Astrocyte of the spinal cord (primary cell): ENCODE results near the gene AFDN.
A peak's percentile ranks its signal among the peaks of the same experiment; 100 is the strongest.

Experiments used
- DNase-seq: peaks from one replicate; pipeline ENCODE4 v3.0.0; 2011; ENCODE audit warnings: low read depth, low spot score
- H3K4me3 ChIP-seq: 2 replicates; pipeline ENCODE4 v1.5.1; 2011; ENCODE audit warnings: low read depth, mild to moderate bottlenecking, low read length, moderate library complexity
- in situ Hi-C: cut with HindIII; loops from 2 replicates; pipeline ENCODE4 v1.10.0; 2017; ENCODE audit warnings: low sequenced_read_pairs
- TF ChIP-seq, protein P1 (sequence below): IDR thresholded peaks from 2 replicates; pipeline ENCODE4 v1.5.1; 2012; ENCODE audit warnings: low read depth, mild to moderate bottlenecking, low read length, inconsistent platforms

The AFDN gene

DNA sequence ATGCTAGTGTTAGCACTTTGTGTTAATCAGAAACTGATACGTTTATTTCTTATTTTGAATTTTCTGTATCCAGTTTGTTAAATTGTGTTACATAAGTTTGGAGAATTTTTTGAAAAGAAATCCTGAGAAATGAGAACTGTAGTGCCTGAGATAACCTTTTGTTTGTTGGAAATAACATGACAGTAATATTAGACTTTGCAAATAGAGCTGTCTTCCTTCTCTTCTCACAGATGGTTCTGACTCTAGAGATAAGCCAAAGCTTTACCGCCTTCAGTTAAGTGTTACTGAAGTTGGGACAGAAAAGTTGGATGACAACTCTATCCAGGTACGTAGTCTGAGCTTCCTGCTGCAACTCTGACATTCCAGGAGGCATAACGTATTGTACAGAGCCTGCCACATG is 69.9 kb downstream of the AFDN start:
- TF ChIP-seq, protein P1, sequence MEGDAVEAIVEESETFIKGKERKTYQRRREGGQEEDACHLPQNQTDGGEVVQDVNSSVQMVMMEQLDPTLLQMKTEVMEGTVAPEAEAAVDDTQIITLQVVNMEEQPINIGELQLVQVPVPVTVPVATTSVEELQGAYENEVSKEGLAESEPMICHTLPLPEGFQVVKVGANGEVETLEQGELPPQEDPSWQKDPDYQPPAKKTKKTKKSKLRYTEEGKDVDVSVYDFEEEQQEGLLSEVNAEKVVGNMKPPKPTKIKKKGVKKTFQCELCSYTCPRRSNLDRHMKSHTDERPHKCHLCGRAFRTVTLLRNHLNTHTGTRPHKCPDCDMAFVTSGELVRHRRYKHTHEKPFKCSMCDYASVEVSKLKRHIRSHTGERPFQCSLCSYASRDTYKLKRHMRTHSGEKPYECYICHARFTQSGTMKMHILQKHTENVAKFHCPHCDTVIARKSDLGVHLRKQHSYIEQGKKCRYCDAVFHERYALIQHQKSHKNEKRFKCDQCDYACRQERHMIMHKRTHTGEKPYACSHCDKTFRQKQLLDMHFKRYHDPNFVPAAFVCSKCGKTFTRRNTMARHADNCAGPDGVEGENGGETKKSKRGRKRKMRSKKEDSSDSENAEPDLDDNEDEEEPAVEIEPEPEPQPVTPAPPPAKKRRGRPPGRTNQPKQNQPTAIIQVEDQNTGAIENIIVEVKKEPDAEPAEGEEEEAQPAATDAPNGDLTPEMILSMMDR = no peak
- no peak overlapping the region for H3K4me3 ChIP-seq
- in situ Hi-C loops = no loop called here
- no peak for DNase-seq

DNA sequence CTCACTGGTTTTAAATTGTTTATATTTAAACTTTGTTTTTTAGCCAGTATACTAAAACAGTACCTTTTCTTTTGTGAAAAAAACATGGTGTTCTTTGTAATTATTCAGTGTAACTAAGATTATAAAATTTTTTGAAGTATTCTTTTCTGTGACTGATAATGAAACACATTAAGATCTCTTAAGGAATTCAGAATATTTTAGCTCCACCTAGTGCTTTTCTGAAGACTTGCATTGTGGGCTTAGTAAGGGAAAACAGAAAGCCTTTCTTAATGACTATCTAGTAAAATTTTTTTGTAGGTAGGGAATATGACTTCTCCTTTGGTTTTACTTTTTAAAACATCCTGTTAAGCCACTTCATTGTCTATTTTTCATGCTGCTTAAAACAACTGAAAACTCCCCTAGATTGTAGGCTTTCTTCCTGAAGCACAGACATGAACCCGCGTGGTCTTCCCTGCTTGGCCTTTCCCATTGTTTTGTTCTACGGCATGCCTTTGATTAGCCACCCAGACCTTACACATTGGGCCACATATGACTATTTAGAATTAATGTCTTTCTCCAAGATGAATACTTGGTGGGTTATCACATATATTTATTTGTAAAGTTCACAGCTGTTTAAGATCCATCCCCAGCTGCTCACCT is 72.1 kb downstream of the AFDN start:
- DNase-seq = peak; percentile 63
- in situ Hi-C loops = no loop called here
- H3K4me3 ChIP-seq = no peak overlapping the region
- TF ChIP-seq, protein P1 = peak; percentile 74

DNA sequence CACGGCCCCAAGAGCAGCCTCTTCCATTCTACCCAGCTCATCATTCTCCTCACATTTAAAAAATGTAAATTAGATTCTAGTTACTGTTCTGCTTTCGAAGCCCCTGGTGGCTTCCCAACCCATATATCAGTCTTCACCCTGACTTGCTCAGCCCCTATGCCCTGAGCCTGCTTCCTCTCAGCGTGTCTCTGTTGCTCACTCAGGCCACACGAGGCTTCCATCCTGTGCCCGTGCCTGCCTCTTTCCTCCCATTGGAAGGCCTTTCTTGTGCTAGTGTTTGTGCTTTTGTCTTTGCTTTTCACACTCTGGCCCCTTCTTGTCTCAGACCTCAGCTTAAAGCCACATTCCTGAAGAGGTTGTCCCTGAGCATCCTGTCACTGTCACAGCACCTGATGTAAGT is 78.1 kb downstream of the AFDN start:
- DNase-seq = no peak
- H3K4me3 ChIP-seq = no peak overlapping the region
- in situ Hi-C loops = no loop called here
- TF ChIP-seq, protein P1 = no peak

- TF ChIP-seq, protein P1 = no peak
- in situ Hi-C loops = no loop called here
- peak; percentile 6 for DNase-seq
- no peak overlapping the region for H3K4me3 ChIP-seq
Measured at GRCh38 chr6:167906899-167907298, 80.2 kb downstream of the AFDN start.

GRCh38 chr6:167907837-167908681 is 81.3 kb downstream of the AFDN start:
- H3K4me3 ChIP-seq = no peak overlapping the region
- in situ Hi-C loops = no loop called here
- DNase-seq = peak; percentile 28
- TF ChIP-seq, protein P1 = peak; percentile 55

DNA sequence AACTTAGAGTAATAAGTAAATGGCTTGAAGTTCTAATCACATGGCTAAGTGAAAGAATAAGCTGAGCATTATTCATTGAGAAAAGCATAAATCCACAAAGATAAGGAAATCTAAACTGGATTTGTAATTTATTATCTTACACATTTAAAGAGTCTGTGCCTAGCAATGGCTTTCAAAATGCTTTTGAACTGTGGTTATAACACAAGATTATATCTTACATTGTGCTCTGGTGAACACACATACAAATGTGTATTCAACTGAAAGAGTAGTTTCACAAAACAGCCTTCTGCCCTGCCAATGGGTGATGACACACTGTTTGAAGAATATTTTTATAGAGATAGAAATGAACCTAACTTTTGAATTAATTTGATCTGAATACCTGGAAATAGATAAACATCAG is 83.3 kb downstream of the AFDN start:
- in situ Hi-C loops = no loop called here
- H3K4me3 ChIP-seq = no peak overlapping the region
- TF ChIP-seq, protein P1 = no peak
- DNase-seq = no peak
